ENCODE results near the gene ATP2A1.
"Not testable (repeated sequence)": the region's sequence is repeated elsewhere in the genome, so short reads cannot be mapped to it uniquely, and the experiment has no call there.

ATP2A1 gene

GRCh38 chr16:28936784-28937155 is 58.5 kb downstream of the ATP2A1 start:
- no peak for DNase-seq

DNA sequence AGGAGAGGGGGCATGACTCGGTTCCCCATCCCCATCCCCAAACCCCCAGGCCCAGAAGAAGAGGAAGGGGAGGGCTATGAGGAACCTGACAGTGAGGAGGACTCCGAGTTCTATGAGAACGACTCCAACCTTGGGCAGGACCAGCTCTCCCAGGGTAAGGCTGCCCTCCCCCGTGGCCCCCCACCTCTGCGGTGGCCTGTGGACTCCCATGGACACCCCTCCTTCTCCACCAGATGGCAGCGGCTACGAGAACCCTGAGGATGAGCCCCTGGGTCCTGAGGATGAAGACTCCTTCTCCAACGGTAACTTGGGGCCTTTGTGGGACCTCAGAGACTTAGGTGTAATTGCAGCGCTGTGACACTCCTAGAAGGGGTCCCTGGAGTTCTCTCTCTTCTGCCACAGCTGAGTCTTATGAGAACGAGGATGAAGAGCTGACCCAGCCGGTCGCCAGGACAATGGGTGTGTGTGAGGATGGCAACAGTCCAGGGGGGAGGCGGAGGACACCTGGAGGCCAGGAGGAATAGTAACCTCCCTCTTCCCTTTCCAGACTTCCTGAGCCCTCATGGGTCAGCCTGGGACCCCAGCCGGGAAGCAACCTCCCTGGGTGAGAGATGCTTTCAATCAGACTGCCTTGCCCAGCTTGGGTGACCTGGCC is 59.1 kb downstream of the ATP2A1 start:
- DNase-seq = no peak

GRCh38 chr16:28938721-28939120 is 60.4 kb downstream of the ATP2A1 start:
- DNase-seq = no peak

GRCh38 chr16:28939825-28940224 is 61.5 kb downstream of the ATP2A1 start:
- not testable (repeated sequence) for DNase-seq

DNA sequence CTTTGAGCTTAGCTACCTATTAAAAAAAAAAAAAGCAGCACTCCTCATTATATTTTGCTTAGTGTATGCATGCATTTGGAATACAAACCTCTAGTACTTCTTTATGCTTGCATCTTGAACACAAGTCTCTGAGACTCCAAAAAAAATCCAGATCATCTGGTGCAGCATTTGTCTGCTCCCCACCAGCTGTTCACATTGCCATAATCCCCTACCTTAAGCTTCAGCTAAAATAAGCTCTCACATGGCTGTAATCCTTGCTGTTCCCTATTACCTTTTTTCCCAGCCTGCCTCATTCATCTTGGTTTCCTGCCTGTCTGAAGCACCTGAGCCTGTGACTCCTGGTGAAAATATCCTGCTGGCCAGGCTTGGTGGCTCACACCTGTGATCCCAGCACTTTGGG is 65.0 kb downstream of the ATP2A1 start:
- no peak for DNase-seq

DNA sequence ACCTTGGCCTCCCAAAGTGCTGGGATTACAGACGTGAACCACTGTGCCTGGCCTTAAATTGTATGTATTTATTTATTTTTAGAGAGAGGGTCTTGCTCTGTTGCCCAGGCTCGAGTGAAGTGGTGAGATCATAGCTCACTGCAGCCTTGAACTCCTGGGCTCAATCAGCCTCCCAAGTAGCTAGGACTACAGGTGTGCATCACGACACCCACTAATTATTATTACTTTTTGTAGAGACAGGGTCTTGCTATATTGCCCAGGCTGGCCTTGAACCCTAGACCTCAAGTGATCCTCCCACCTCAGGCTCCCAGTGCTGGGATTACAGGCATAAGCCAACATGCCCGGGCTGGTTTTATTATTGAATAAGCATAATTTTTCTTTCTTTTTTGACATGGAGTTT is 68.4 kb downstream of the ATP2A1 start:
- no peak for DNase-seq

DNA sequence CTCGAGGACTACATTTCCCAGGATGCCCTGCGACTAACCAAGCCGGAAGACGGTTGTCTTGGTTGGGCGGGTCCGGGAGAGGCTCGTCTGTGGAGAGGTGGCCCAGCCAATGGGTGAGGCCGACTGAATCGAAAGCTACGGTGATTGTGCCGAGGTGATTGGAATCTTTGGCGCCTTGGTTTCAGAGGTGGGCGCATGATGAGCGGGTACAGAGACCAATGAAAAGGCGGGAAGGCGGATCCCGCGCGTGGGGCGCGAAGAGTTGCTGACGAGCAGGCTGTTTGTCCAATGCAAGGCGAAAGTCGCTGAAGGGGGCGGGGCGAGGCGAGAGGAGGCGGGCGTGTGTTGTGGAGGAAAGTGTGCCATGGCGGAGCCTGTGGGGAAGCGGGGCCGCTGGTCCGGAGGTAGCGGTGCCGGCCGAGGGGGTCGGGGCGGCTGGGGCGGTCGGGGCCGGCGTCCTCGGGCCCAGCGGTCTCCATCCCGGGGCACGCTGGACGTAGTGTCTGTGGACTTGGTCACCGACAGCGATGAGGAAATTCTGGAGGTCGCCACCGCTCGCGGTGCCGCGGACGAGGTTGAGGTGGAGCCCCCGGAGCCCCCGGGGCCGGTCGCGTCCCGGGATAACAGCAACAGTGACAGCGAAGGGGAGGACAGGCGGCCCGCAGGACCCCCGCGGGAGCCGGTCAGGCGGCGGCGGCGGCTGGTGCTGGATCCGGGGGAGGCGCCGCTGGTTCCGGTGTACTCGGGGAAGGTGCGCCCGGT is 72.5 kb downstream of the ATP2A1 start, which contains the start of gene NFATC2IP:
NFATC2IP (plus strand) TSS at position 290 of the 762 bp plus-strand sequence; CDS start at position 365, 75 bp downstream.
- DNase-seq = peak; percentile 98 to 99 (median 98)

DNA sequence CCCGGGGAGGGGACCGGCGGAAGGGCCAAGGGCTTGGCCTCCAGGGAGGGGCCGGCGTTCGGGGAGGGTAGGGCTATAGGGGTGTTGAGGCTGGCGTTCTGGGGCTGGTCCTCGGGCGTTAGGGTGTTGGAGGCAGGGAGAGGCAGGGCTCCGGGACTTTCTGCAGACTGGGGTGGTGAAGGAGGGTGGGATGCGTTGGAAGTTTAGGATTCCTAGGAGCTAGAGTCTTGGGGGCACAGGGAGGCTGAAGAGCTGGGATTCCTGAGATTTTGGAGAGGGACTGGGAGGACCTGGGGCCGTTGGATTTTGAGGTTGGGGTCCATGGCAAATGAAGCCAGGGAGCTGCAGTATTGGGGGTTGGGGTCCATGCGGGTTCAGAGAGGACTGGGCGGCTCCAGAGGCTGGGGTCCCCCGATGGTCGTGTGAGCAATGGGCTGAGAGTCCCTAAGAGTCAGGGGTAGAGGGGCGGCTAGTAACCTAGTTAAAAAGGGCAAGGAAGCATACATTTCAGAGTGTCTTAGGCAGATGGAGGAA is 73.2 kb downstream of the ATP2A1 start:
- DNase-seq = peak in 1 of 4 experiments; percentile 26
